T-helper 2 cell treated with Interferon-gamma antibody and Interleukin-4, amounts not matched to agents 5 μg/mL and 100 μg/mL, for 36 hours (primary cell): ENCODE results near the gene MRPL28.
"Not testable (repeated sequence)": the region's sequence is repeated elsewhere in the genome, so short reads cannot be mapped to it uniquely, and the experiment has no call there.

Source experiments
- DNase-seq: peaks from one replicate; pipeline ENCODE4 v3.0.0; 2021; ENCODE audit warnings: low spot score
- H3K27ac Mint-ChIP-seq: one replicate; pipeline ENCODE4 v1.8.0; 2021; ENCODE audit warnings: mild to moderate bottlenecking, mixed read lengths
- H3K27me3 Mint-ChIP-seq: one replicate; pipeline ENCODE4 v1.8.0; 2021; ENCODE audit warnings: low read depth, mixed read lengths
- H3K36me3 Mint-ChIP-seq: one replicate; pipeline ENCODE4 v1.8.0; 2021; ENCODE audit warnings: low read depth, mixed read lengths
- H3K4me1 Mint-ChIP-seq: one replicate; pipeline ENCODE4 v1.8.0; 2021; ENCODE audit warnings: low read depth, mixed read lengths
- H3K4me3 Mint-ChIP-seq: one replicate; pipeline ENCODE4 v1.8.0; 2022; ENCODE audit warnings: mild to moderate bottlenecking, moderate library complexity, mixed read lengths
- H3K9me3 Mint-ChIP-seq: one replicate; pipeline ENCODE4 v1.8.0; 2021; ENCODE audit warnings: mixed read lengths

The MRPL28 gene

GRCh38 chr16:352547-353403, 17.6 kb downstream of the MRPL28 start, which contains the start of gene AXIN1:
Gene AXIN1, minus strand, starts transcription at chr16:352723. Its CDS starts 5,698 bp downstream, at chr16:347025.
- DNase-seq, result peak; percentile 98
- Mint-ChIP-seq H3K27me3 (no peaks in the 10 kb centered on the region), H3K4me1 (peaks cover 23% of the 10 kb centered on the region), H3K9me3 (no peaks in the 10 kb centered on the region), H3K27ac (peak within 1 kb of the TSS; percentile 90), H3K36me3 (peaks cover 9% of the 10 kb centered on the region), H3K4me3 (peak within 1 kb of the TSS; percentile 90)

- Mint-ChIP-seq H3K36me3 (peaks cover 12% of the 10 kb centered on the region), H3K4me3 (peak overlapping the region; percentile 90), H3K27ac (peak overlapping the region; percentile 90), H3K4me1 (peaks cover 25% of the 10 kb centered on the region), H3K27me3 (no peaks in the 10 kb centered on the region), H3K9me3 (no peaks in the 10 kb centered on the region)
- no peak for DNase-seq
Measured at GRCh38 chr16:351804-352520, 18.4 kb downstream of the MRPL28 start.

GRCh38 chr16:350203-350602, 20.1 kb downstream of the MRPL28 start:
- H3K27ac Mint-ChIP-seq, result no peak overlapping the region
- H3K27me3 Mint-ChIP-seq, result no peaks in the 10 kb centered on the region
- peaks cover 24% of the 10 kb centered on the region for H3K36me3 Mint-ChIP-seq
- peak overlapping the region; percentile 90 for H3K4me3 Mint-ChIP-seq
- DNase-seq, result no peak
- H3K4me1 Mint-ChIP-seq, result peaks cover 23% of the 10 kb centered on the region
- no peaks in the 10 kb centered on the region for H3K9me3 Mint-ChIP-seq

GRCh38 chr16:349211-349610, 21.1 kb downstream of the MRPL28 start:
- no peak overlapping the region for H3K4me3 Mint-ChIP-seq
- peaks cover 26% of the 10 kb centered on the region for H3K36me3 Mint-ChIP-seq
- H3K27ac Mint-ChIP-seq, result no peak overlapping the region
- DNase-seq, result no peak
- H3K4me1 Mint-ChIP-seq, result peaks cover 22% of the 10 kb centered on the region
- no peaks in the 10 kb centered on the region for H3K9me3 Mint-ChIP-seq
- H3K27me3 Mint-ChIP-seq, result no peaks in the 10 kb centered on the region

GRCh38 chr16:348495-348894, 21.8 kb downstream of the MRPL28 start:
- peaks cover 22% of the 10 kb centered on the region for H3K4me1 Mint-ChIP-seq
- DNase-seq, H3K4me3 Mint-ChIP-seq, H3K27ac Mint-ChIP-seq, H3K9me3 Mint-ChIP-seq, H3K27me3 Mint-ChIP-seq: not testable (repeated sequence)
- peaks cover 26% of the 10 kb centered on the region for H3K36me3 Mint-ChIP-seq

GRCh38 chr16:347203-347602, 23.1 kb downstream of the MRPL28 start:
- no peaks in the 10 kb centered on the region for H3K9me3 Mint-ChIP-seq
- H3K4me1 Mint-ChIP-seq, result peaks cover 29% of the 10 kb centered on the region
- H3K36me3 Mint-ChIP-seq, result peaks cover 34% of the 10 kb centered on the region
- no peak overlapping the region for H3K27ac Mint-ChIP-seq
- H3K4me3 Mint-ChIP-seq, result no peak overlapping the region
- no peaks in the 10 kb centered on the region for H3K27me3 Mint-ChIP-seq
- no peak for DNase-seq

GRCh38 chr16:346587-346986, 23.8 kb downstream of the MRPL28 start:
- no peaks in the 10 kb centered on the region for H3K27me3 Mint-ChIP-seq
- H3K27ac Mint-ChIP-seq, result no peak overlapping the region
- peaks cover 40% of the 10 kb centered on the region for H3K36me3 Mint-ChIP-seq
- H3K4me3 Mint-ChIP-seq, result no peak overlapping the region
- no peak for DNase-seq
- peaks cover 35% of the 10 kb centered on the region for H3K4me1 Mint-ChIP-seq
- H3K9me3 Mint-ChIP-seq, result no peaks in the 10 kb centered on the region

- DNase-seq, result no peak
- Mint-ChIP-seq H3K36me3 (peaks cover 41% of the 10 kb centered on the region), H3K4me1 (peaks cover 33% of the 10 kb centered on the region), H3K4me3 (no peak overlapping the region), H3K27me3 (no peaks in the 10 kb centered on the region), H3K27ac (no peak overlapping the region), H3K9me3 (no peaks in the 10 kb centered on the region)
Measured at GRCh38 chr16:345772-346171, 24.6 kb downstream of the MRPL28 start.

- peak overlapping the region; percentile 31 for H3K4me3 Mint-ChIP-seq
- H3K4me1 Mint-ChIP-seq, result peaks cover 28% of the 10 kb centered on the region
- H3K27ac Mint-ChIP-seq, result no peak overlapping the region
Measured at GRCh38 chr16:342455-343213, 27.7 kb downstream of the MRPL28 start.

GRCh38 chr16:341974-342336, 28.4 kb downstream of the MRPL28 start:
- not testable (repeated sequence) for DNase-seq, H3K4me3 Mint-ChIP-seq, H3K27me3 Mint-ChIP-seq, H3K9me3 Mint-ChIP-seq
- H3K36me3 Mint-ChIP-seq, result peaks cover 40% of the 10 kb centered on the region
- H3K4me1 Mint-ChIP-seq, result peaks cover 26% of the 10 kb centered on the region
- H3K27ac Mint-ChIP-seq, result peak overlapping the region; percentile 28

More at GRCh38 chr16:342455-343213, 27.7 kb downstream of the MRPL28 start:
- H3K27me3 Mint-ChIP-seq, result no peaks in the 10 kb centered on the region
- no peaks in the 10 kb centered on the region for H3K9me3 Mint-ChIP-seq
- H3K36me3 Mint-ChIP-seq, result peaks cover 43% of the 10 kb centered on the region
- no peak for DNase-seq

GRCh38 chr16:341095-341973, 29.0 kb downstream of the MRPL28 start:
- H3K27me3 Mint-ChIP-seq, H3K4me3 Mint-ChIP-seq, DNase-seq, H3K27ac Mint-ChIP-seq, H3K9me3 Mint-ChIP-seq: not testable (repeated sequence)
- peaks cover 36% of the 10 kb centered on the region for H3K36me3 Mint-ChIP-seq
- H3K4me1 Mint-ChIP-seq, result peaks cover 27% of the 10 kb centered on the region

GRCh38 chr16:340370-341091, 29.8 kb downstream of the MRPL28 start:
- peaks cover 32% of the 10 kb centered on the region for H3K4me1 Mint-ChIP-seq

More at GRCh38 chr16:340370-341091, 29.8 kb downstream of the MRPL28 start:
- H3K27me3 Mint-ChIP-seq, result no peaks in the 10 kb centered on the region
- no peak for DNase-seq
- H3K36me3 Mint-ChIP-seq, result peaks cover 30% of the 10 kb centered on the region
- no peaks in the 10 kb centered on the region for H3K9me3 Mint-ChIP-seq
- H3K4me3 Mint-ChIP-seq, result peak overlapping the region; percentile 67
- peak overlapping the region; percentile 79 for H3K27ac Mint-ChIP-seq
